SK-N-SH treated with all-trans-retinoic acid at 6 μM for 48 hours (cell line): ENCODE data around the gene APOL3.
"Not testable (repeated sequence)": the region's sequence is repeated elsewhere in the genome, so short reads cannot be mapped to it uniquely, and the experiment has no call there.

Experiments
- ATAC-seq: fragments of 200-7000 bp; cut with Tn5 transposase; 3 replicates; pipeline ENCODE4 v1.9.1; 2020; ENCODE audit warnings: mild to moderate bottlenecking, moderate library complexity
- ARNTL ChIP-seq: fragments of 450-650 bp; formaldehyde crosslinking; IDR thresholded peaks from 2 replicates; pipeline ENCODE4 v1.5.0; 2020; ENCODE audit warnings: low read depth, mild to moderate bottlenecking, moderate library complexity, borderline replicate concordance
- BACH2 ChIP-seq: fragments of 250-450 bp; sonication (Bioruptor Pico); IDR thresholded peaks from 2 replicates; pipeline ENCODE4 v1.9.0; 2021; ENCODE audit warnings: mild to moderate bottlenecking, borderline replicate concordance
- CREB5 ChIP-seq: fragments of 250-450 bp; sonication (Bioruptor Pico); IDR thresholded peaks from 2 replicates; pipeline ENCODE4 v1.5.1; 2020; ENCODE audit warnings: low read depth, mild to moderate bottlenecking, moderate library complexity
- CSDC2 ChIP-seq: fragments of 250-450 bp; sonication (Bioruptor Pico); IDR thresholded peaks from 2 replicates; pipeline ENCODE4 v1.5.0; 2020; ENCODE audit warnings: mild to moderate bottlenecking, moderate library complexity
- CSRNP3 ChIP-seq: fragments of 250-450 bp; sonication (Bioruptor Pico); IDR thresholded peaks from 2 replicates; pipeline ENCODE4 v1.5.1; 2021; ENCODE audit warnings: mild to moderate bottlenecking, moderate library complexity
- ESRRG ChIP-seq: fragments of 250-450 bp; sonication (Bioruptor Pico); IDR thresholded peaks from 2 replicates; pipeline ENCODE4 v1.6.1; 2021; ENCODE audit warnings: mild to moderate bottlenecking
- GLIS3 ChIP-seq: fragments of 250-450 bp; sonication (Bioruptor Pico); IDR thresholded peaks from 2 replicates; pipeline ENCODE4 v1.5.0; 2020; ENCODE audit warnings: mild to moderate bottlenecking, moderate library complexity
- OSR1 ChIP-seq: fragments of 250-450 bp; sonication (Bioruptor Pico); IDR thresholded peaks from 2 replicates; pipeline ENCODE4 v1.8.0; 2022; ENCODE audit warnings: moderate library complexity, mild to moderate bottlenecking, inconsistent platforms
- PPARA ChIP-seq: fragments of 250-450 bp; sonication (Bioruptor Pico); IDR thresholded peaks from 2 replicates; pipeline ENCODE4 v1.5.0; 2020; ENCODE audit warnings: mild to moderate bottlenecking, borderline replicate concordance
- RARB ChIP-seq: fragments of 250-450 bp; sonication (Bioruptor Pico); IDR thresholded peaks from 2 replicates; pipeline ENCODE4 v1.8.0; 2021; ENCODE audit warnings: mild to moderate bottlenecking, moderate library complexity
- SNAI2 ChIP-seq: fragments of 250-450 bp; sonication (Bioruptor Pico); IDR thresholded peaks from 2 replicates; pipeline ENCODE4 v1.5.0; 2020; ENCODE audit warnings: mild to moderate bottlenecking, moderate library complexity
- TOX ChIP-seq: fragments of 250-450 bp; sonication (Bioruptor Pico); IDR thresholded peaks from 2 replicates; pipeline ENCODE4 v1.8.0; 2021; ENCODE audit warnings: mild to moderate bottlenecking, moderate library complexity, borderline replicate concordance
- TSHZ2 ChIP-seq: fragments of 250-450 bp; sonication (Bioruptor Pico); IDR thresholded peaks from 2 replicates; pipeline ENCODE4 v1.5.0; 2020; ENCODE audit warnings: mild to moderate bottlenecking, moderate library complexity
- ZFP3 ChIP-seq: fragments of 250-450 bp; sonication (Bioruptor Pico); IDR thresholded peaks from 2 replicates; pipeline ENCODE4 v1.5.0; 2020; ENCODE audit warnings: mild to moderate bottlenecking, moderate library complexity
- ZFP30 ChIP-seq: fragments of 450-650 bp; formaldehyde crosslinking; IDR thresholded peaks from 2 replicates; pipeline ENCODE4 v1.5.0; 2022; ENCODE audit warnings: mild to moderate bottlenecking, moderate library complexity
- ZNF565 ChIP-seq: fragments of 450-650 bp; formaldehyde crosslinking; conservative IDR thresholded peaks from 2 replicates; pipeline ENCODE4 v1.5.0; 2020; ENCODE audit warnings: low read depth, mild to moderate bottlenecking, moderate library complexity
- ZNF70 ChIP-seq: fragments of 450-650 bp; formaldehyde crosslinking; IDR thresholded peaks from 2 replicates; pipeline ENCODE4 v1.5.0; 2020; ENCODE audit warnings: mild to moderate bottlenecking, moderate library complexity
- ZNF8 ChIP-seq: fragments of 450-650 bp; formaldehyde crosslinking; IDR thresholded peaks from 2 replicates; pipeline ENCODE4 v1.5.0; 2020; ENCODE audit warnings: mild to moderate bottlenecking, moderate library complexity
- TF ChIP-seq, protein P1 (sequence below): fragments of 250-450 bp; sonication (Bioruptor Pico); IDR thresholded peaks from 2 replicates; pipeline ENCODE4 v1.8.0; 2020; ENCODE audit warnings: mild to moderate bottlenecking, moderate library complexity, borderline replicate concordance

APOL3 gene

DNA sequence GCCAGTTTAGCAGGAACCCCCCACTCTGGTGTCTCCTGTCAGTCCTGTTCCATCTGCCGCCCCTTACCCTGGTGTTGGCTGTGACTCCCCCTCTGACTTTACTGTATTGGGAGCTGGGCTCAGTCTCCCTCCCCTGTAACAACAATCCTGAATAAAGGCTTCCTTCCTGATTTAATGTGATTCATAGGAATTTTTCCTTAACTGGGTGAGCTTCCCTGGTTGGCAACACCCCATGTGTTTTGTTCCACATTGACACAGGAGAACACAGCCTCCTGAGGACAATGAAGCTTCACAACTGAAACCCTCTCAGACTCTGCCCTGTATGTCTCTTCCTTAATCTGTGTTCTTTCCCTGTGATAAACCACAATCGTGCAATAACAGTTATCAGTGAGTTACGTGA, 32.6 kb upstream of the APOL3 start:
- ATAC-seq: no peak
- TF ChIP-seq OSR1 (CRISPR knock-in tag): no peak
- TF ChIP-seq, all 23 proteins: peak for 0

DNA sequence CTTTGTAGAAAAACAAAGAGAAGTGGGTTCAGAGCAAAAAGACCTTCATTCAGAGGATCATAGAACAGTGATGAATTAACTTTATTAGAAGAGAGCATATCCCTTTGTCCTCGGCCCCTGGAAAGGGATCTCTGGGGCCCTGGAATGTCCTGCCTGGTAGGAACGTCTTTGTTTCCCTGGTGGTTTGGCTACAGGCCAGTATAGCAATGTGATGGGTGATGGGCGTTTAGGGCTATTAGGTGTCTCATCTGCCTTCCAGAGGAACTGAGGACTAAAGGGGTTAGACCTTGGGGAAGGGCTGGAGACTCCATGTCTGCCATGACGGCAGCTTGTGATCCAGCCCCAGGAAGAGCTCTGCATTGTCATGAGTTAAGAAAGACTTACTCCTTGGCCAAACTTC, 32.0 kb upstream of the APOL3 start:
- ATAC-seq: no peak
- TF ChIP-seq ESRRG (CRISPR knock-in tag): no peak
- TF ChIP-seq OSR1 (CRISPR knock-in tag): no peak
- TF ChIP-seq CSRNP3 (CRISPR knock-in tag): no peak
- TF ChIP-seq ZFP3 (CRISPR knock-in tag): no peak
- no peak for TF ChIP-seq ZNF70 (CRISPR knock-in tag)
- TF ChIP-seq ZFP30: no peak
- no peak for TF ChIP-seq ZNF8
- no peak for TF ChIP-seq RARB (CRISPR knock-in tag)

DNA sequence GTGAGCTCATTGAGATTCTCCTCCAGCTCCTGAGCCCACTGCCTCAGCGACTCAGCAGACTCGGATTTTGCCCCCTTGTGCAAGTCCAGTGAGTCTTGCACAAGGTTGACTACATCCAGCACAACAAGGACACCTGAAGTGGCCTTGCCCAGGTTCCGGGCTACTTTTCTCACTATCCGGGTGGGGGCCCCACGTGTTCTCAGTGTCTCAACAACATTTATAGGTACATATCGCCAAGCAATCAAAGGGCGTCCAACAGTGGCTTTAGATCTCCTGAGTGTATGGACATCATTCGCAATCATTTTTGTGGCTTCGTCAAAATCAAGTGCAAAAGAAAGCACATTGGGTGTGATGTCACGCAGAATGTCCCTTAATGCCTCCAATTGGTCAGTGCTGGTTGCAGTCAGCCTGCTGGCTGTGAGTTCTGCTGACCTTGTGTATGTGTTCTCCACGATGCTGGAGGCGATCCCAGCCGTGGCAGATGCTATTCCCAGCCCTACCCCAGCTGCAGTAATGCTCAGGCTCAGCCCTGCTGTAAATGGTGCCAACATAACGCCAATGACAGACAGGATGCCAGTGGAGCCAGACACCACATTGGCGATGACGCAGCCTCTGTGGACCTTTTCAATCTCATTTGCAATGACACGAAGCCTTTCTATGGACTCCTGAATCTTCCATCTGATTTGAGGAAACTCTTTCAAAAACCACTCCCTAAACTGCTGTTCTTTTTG, 30.7 kb upstream of the APOL3 start:
- no peak for ATAC-seq
- TF ChIP-seq OSR1 (CRISPR knock-in tag) (no peak), GLIS3 (no peak), TOX (CRISPR knock-in tag) (no peak), ZNF70 (CRISPR knock-in tag) (no peak), ZNF565 (CRISPR knock-in tag) (no peak), CREB5 (CRISPR knock-in tag) (no peak), BACH2 (CRISPR knock-in tag) (no peak), TSHZ2 (no peak), PPARA (no peak), ESRRG (CRISPR knock-in tag) (no peak), CSDC2 (no peak), ZFP3 (CRISPR knock-in tag) (no peak), SNAI2 (no peak), ZNF8 (no peak), ARNTL (CRISPR knock-in tag) (no peak), RARB (CRISPR knock-in tag) (no peak), ZFP30 (no peak)
- TF ChIP-seq, protein P1, sequence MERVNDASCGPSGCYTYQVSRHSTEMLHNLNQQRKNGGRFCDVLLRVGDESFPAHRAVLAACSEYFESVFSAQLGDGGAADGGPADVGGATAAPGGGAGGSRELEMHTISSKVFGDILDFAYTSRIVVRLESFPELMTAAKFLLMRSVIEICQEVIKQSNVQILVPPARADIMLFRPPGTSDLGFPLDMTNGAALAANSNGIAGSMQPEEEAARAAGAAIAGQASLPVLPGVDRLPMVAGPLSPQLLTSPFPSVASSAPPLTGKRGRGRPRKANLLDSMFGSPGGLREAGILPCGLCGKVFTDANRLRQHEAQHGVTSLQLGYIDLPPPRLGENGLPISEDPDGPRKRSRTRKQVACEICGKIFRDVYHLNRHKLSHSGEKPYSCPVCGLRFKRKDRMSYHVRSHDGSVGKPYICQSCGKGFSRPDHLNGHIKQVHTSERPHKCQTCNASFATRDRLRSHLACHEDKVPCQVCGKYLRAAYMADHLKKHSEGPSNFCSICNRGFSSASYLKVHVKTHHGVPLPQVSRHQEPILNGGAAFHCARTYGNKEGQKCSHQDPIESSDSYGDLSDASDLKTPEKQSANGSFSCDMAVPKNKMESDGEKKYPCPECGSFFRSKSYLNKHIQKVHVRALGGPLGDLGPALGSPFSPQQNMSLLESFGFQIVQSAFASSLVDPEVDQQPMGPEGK: no peak

DNA sequence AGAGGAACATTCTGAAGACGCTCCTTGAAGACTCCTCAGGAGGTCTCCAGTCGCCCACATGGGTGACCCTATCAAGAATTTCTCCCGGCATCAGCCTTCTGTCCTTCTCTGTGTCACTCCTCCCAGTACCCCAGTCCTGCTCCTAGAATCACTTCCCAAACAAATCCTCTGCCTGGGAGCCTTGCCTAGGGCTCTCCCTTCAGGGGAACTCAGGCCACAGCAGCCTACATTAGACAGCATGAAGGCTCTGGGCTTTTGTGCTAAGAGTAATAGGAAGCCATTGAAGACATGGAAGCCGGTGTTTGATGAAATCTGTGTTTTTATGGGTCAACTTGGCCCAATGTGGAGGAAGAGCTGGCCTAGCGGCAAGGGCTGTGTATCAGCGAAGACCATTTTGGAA, 27.3 kb upstream of the APOL3 start:
- ATAC-seq: not testable (repeated sequence)

- no peak for ATAC-seq
- no peak for TF ChIP-seq CREB5 (CRISPR knock-in tag)
- no peak for TF ChIP-seq TOX (CRISPR knock-in tag)
- no peak for TF ChIP-seq BACH2 (CRISPR knock-in tag)
- TF ChIP-seq RARB (CRISPR knock-in tag): no peak
- TF ChIP-seq ZFP3 (CRISPR knock-in tag): no peak
- no peak for TF ChIP-seq SNAI2
- TF ChIP-seq, all 23 proteins: peak for 0
Observed at GRCh38 chr22:36185828-36186624, 25.5 kb upstream of the APOL3 start.
